Measurements from ENCODE around the gene XYLB. TPM values are rescaled to one million over a fixed set of nuclear protein-coding genes. Genes with fewer than 3 reads are reported as not detected.

The XYLB gene
- total RNA-seq, 1 donor from 2014 or later: 1.7 TPM

DNA sequence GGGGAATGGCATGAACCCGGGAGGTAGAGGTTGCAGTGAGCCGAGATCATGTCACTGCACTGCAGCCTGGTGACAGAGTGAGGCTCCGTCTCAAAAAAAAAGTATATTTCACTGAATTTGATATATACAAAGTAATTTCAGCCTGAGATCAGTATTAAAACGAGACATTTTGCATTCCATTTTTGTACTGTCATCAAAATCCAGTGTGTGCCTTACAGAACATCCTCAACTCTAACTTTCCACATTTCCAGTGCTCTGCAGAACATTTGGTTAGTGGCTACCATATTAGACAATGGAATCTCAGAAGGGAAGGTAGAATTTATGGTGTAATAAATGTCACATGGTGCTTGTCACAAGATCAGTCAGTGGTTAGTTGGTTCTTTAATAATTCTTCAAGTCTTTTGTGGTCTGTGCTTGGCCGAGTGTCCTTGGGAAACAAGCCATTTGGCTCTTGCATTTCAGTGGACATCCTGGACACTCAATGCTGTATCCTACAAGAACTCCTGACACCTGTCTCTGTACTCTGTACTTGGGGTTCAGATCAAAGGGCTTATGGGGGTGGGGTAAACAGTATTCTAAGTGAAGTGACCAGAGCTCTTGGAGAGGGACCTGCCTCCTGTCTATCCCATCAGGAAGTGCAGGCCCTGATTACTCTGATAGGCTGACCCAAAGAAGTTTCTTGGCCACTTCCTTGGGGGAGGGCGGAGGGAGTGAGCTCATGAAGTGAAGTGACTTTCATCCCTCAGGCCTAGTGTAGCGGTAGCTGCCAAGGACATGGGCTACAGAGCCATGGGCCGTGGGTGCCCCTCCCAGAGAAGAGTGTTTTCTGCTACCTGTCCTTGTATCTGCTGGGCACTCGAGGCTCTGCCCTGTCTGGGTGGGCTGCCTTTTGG is 110.8 kb downstream of the XYLB start:
- DNase-seq: no peak

GRCh38 chr3:38458796-38459498 is 112.4 kb downstream of the XYLB start:
- peak; percentile 20 for DNase-seq

GRCh38 chr3:38459499-38460048 is 113.0 kb downstream of the XYLB start:
- DNase-seq: no peak

- no peak for DNase-seq
These were observed 114.0 kb downstream of the XYLB start for GRCh38 chr3:38460377-38461270.

Other genes with a start within 250 kb of the XYLB start
- gene ACAA1, start 209.7 kb upstream of the XYLB start, total RNA-seq: 27.2 and 42.5 TPM in 2 replicates
- gene MYD88, start 208.1 kb upstream of the XYLB start, total RNA-seq: 29.3 and 29.9 TPM in 2 replicates
- gene OXSR1, start 181.2 kb upstream of the XYLB start, total RNA-seq: 35.2 and 41.2 TPM in 2 replicates
- 0.17 and 0.19 TPM in 2 replicates for gene SLC22A13, start 81.0 kb upstream of the XYLB start, total RNA-seq
- gene SLC22A14, start 64.5 kb upstream of the XYLB start, total RNA-seq: 0.17 TPM in 1 of 2 replicates, not detected in the other
- gene ACVR2B, start 107.1 kb downstream of the XYLB start, total RNA-seq: 4.2 and 7.3 TPM in 2 replicates
- gene EXOG, start 149.6 kb downstream of the XYLB start, total RNA-seq: 8.2 and 10.4 TPM in 2 replicates